GM23248 (cell line): Measurements from ENCODE around the gene B4GALT5. TPM values are rescaled to one million over a fixed set of nuclear protein-coding genes. Genes with fewer than 3 reads are reported as not detected.

Experiments used
- DNase-seq: peaks from one replicate; pipeline ENCODE4 v3.0.0-alpha.2; 2015
- H2AFZ ChIP-seq: fragments of 200-600 bp; sonication (generic); 2 replicates; pipeline ENCODE4 v1.6.1; 2016; ENCODE audit warnings: antibody characterized with exemption
- H3F3A ChIP-seq: fragments of 200-600 bp; sonication (generic); 2 replicates; pipeline ENCODE4 v1.6.1; 2016; ENCODE audit warnings: mild to moderate bottlenecking, antibody characterized with exemption, mixed run types; ENCODE audit not compliant: insufficient read depth
- H3K27ac ChIP-seq: fragments of 200-600 bp; sonication (generic); 2 replicates; pipeline ENCODE4 v1.5.1; 2016; ENCODE audit warnings: mild to moderate bottlenecking
- H3K27me3 ChIP-seq: fragments of 200-600 bp; sonication (generic); replicated peaks from 2 replicates; pipeline ENCODE4 v1.6.1; 2016; ENCODE audit warnings: mild to moderate bottlenecking; ENCODE audit not compliant: insufficient read depth
- H3K36me3 ChIP-seq: fragments of 200-600 bp; sonication (generic); 2 replicates; pipeline ENCODE4 v1.6.1; 2016; ENCODE audit warnings: low read depth, mild to moderate bottlenecking
- H3K4me1 ChIP-seq: fragments of 200-600 bp; sonication (generic); 2 replicates; pipeline ENCODE4 v1.6.1; 2016; ENCODE audit warnings: mild to moderate bottlenecking; ENCODE audit not compliant: insufficient read depth
- H3K4me2 ChIP-seq: fragments of 200-600 bp; sonication (generic); one replicate; pipeline ENCODE4 v1.6.1; 2016; ENCODE audit warnings: mild to moderate bottlenecking; ENCODE audit not compliant: unreplicated experiment
- H3K4me3 ChIP-seq: fragments of 200-600 bp; sonication (generic); 2 replicates; pipeline ENCODE4 v1.5.1; 2016; ENCODE audit warnings: mild to moderate bottlenecking
- H3K79me2 ChIP-seq: fragments of 200-600 bp; sonication (generic); 2 replicates; pipeline ENCODE4 v1.6.1; 2016; ENCODE audit warnings: mild to moderate bottlenecking; ENCODE audit not compliant: insufficient read depth
- H3K9ac ChIP-seq: fragments of 200-600 bp; sonication (generic); 2 replicates; pipeline ENCODE4 v1.6.1; 2016; ENCODE audit warnings: mild to moderate bottlenecking
- H3K9me2 ChIP-seq: fragments of 200-600 bp; sonication (generic); 2 replicates; pipeline ENCODE4 v1.6.1; 2016; ENCODE audit warnings: mixed run types, mild to moderate bottlenecking, moderate library complexity; ENCODE audit not compliant: insufficient read depth
- H3K9me3 ChIP-seq: fragments of 200-600 bp; sonication (generic); one replicate; pipeline ENCODE4 v1.6.1; 2017; ENCODE audit warnings: low read depth
- H4K20me1 ChIP-seq: fragments of 200-600 bp; sonication (generic); 2 replicates; pipeline ENCODE4 v1.6.0; 2016; ENCODE audit not compliant: insufficient read depth
- EZH2 ChIP-seq: fragments of 200-600 bp; sonication (generic); IDR thresholded peaks from 2 replicates; pipeline ENCODE4 v1.6.1; 2018; ENCODE audit warnings: antibody characterized with exemption, mild to moderate bottlenecking; ENCODE audit not compliant: insufficient read depth, poor library complexity, severe bottlenecking
- EZH2phosphoT487 ChIP-seq: fragments of 200-600 bp; sonication (generic); IDR thresholded peaks from 2 replicates; pipeline ENCODE4 v1.6.1; 2018; ENCODE audit warnings: antibody characterized with exemption, moderate library complexity, mild to moderate bottlenecking, low read depth; ENCODE audit not compliant: insufficient read depth
- WGBS, 2 experiments: methylation state at CpG; one replicate each; pipeline ENCODE4 v1.1.6; 2015 to 2017; ENCODE audit warnings: low lambda C conversion rate in 2 of 2, low coverage in 1 of 2; ENCODE audit errors: missing lambda C conversion rate in 2 of 2; 5-methylcytosine and 5-hydroxymethylcytosine counted together
- in situ Hi-C: fragments of 300-500 bp; cut with MboI; formaldehyde crosslinking; loops from 2 replicates; pipeline ENCODE4 v1.15.0; 2020
- polyA plus RNA-seq: library from polyadenylated mRNA; unstranded; fragments of >200 nt; fragmentation: Nextera tagmentation; extraction: Ambion mirVana; gene quantifications from 2 replicates; pipeline ENCODE4 v1.2.1, GENCODE V29; 2016
- total RNA-seq: library from RNA; depleted of rRNA; stranded (reverse); fragments of >200 nt; shearing (Covaris generic); gene quantifications from 2 replicates; pipeline ENCODE4 v1.2.3, GENCODE V29; 2014

The B4GALT5 gene
- total and polyA plus RNA-seq, 2 experiments from 2014 or later, result 4.2 to 16.9 TPM

DNA sequence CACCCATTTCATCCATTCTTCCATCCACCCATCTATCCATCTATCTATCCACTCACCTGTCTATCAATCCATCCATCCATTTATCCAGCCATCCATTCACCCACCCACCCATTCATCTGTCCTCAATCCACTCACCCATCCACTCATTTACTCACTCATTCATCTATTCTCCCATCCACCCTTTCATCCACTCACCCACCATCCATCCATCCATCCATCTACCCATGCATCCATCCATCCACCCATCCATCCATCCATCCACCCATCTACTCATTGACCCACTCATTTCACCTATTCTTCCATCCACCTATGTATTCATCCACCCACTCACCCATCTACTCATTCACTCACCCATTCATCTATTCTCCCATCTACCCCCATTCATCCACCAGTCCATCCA is 121.6 kb downstream of the B4GALT5 start:
- peaks cover 62% of the 10 kb centered on the region for H3K4me1 ChIP-seq
- no peak overlapping the region for H3K4me3 ChIP-seq
- H2AFZ ChIP-seq, result no peak overlapping the region
- no peaks in the 10 kb centered on the region for H4K20me1 ChIP-seq
- H3K36me3 ChIP-seq, result no peaks in the 10 kb centered on the region
- no peak for TF ChIP-seq EZH2phosphoT487
- TF ChIP-seq EZH2, result no peak
- no peak for DNase-seq
- in situ Hi-C loops, result no loop called here
- no peak overlapping the region for H3K4me2 ChIP-seq
- H3K79me2 ChIP-seq, result no peaks in the 10 kb centered on the region
- H3K9me3 ChIP-seq, result no peaks in the 10 kb centered on the region
- H3K27ac ChIP-seq, result no peak overlapping the region
- H3K27me3 ChIP-seq, result no peaks in the 10 kb centered on the region
- no peak overlapping the region for H3K9ac ChIP-seq
- peaks cover 71% of the 10 kb centered on the region for H3F3A ChIP-seq
- no peaks in the 10 kb centered on the region for H3K9me2 ChIP-seq

- TF ChIP-seq EZH2phosphoT487 (no peak), EZH2 (no peak)
- in situ Hi-C loops, result no loop called here
Observed at GRCh38 chr20:49591217-49591865, 122.3 kb downstream of the B4GALT5 start.

DNA sequence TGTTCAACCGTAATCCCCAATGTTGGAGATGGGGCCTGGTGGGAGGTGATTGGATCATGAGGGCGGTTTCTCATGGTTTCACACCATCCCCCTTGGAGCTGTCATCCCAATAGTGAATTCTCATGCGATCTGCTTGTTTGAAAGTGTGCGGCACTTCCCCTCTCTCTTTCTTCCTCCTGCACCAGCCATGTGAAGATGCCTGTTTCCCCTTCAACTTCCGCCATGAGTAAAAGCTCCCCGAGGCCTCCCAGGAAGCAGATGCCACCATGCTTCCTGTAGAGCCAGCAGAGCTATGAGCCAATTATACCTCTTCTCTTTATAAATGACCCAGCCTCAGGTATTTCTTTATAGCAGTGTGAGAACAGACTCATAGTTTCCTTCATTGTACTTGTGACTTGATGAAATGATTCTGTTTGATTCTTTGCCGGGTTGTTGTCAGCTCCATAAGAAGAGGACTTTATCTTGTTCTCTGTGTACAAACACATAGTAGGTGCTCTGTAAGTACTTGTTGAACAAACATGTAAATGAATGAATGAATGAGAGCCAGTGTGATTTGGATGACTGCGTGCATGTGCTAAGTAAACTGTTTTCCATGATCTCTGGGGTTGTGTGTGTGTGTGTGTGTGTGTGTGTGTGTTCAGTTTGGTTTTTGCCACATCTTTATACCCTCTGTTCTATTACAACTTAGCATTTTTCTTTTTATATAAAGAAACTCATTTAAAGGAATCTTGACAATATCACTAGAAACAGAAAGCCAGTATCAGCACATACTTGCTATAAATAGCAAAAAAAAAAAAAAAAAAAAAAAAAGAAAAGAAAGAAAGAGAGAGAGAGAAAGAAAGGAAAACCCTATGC is 123.3 kb downstream of the B4GALT5 start:
- no peak for DNase-seq
- 98 to 100% methylated on average over 8 of the region's 8 CpGs for WGBS, 2 experiments
- peaks cover 80% of the 10 kb centered on the region for H3F3A ChIP-seq
- H3K27me3 ChIP-seq, result no peaks in the 10 kb centered on the region
- H3K4me3 ChIP-seq, result no peak overlapping the region
- H3K36me3 ChIP-seq, result no peaks in the 10 kb centered on the region
- no peaks in the 10 kb centered on the region for H3K9me3 ChIP-seq
- no peak overlapping the region for H2AFZ ChIP-seq
- peaks cover 65% of the 10 kb centered on the region for H3K4me1 ChIP-seq
- H3K4me2 ChIP-seq, result peak overlapping the region; percentile 46
- H3K9ac ChIP-seq, result peak overlapping the region; percentile 61
- H3K9me2 ChIP-seq, result no peaks in the 10 kb centered on the region
- peak overlapping the region; percentile 69 for H3K27ac ChIP-seq
- TF ChIP-seq EZH2 (no peak), EZH2phosphoT487 (no peak)
- no peaks in the 10 kb centered on the region for H3K79me2 ChIP-seq
- H4K20me1 ChIP-seq, result no peaks in the 10 kb centered on the region
- in situ Hi-C loops, result no loop called here

More at GRCh38 chr20:49591217-49591865, 122.3 kb downstream of the B4GALT5 start:
- DNase-seq, result peak; percentile 77
- Histone ChIP-seq H3F3A (peaks cover 79% of the 10 kb centered on the region), H3K4me3 (no peak overlapping the region), H2AFZ (no peak overlapping the region), H3K36me3 (no peaks in the 10 kb centered on the region), H3K4me1 (peaks cover 65% of the 10 kb centered on the region), H3K9me2 (no peaks in the 10 kb centered on the region), H3K4me2 (peak overlapping the region; percentile 46), H3K9ac (peak overlapping the region; percentile 61), H3K27ac (peak overlapping the region; percentile 69), H4K20me1 (no peaks in the 10 kb centered on the region), H3K27me3 (no peaks in the 10 kb centered on the region), H3K79me2 (no peaks in the 10 kb centered on the region), H3K9me3 (no peaks in the 10 kb centered on the region)
- WGBS, 2 experiments, result 50 to 57% methylated on average over 4 of the region's 4 CpGs

- H3K9ac ChIP-seq, result no peak overlapping the region
- in situ Hi-C loops, result no loop called here
- H3K79me2 ChIP-seq, result no peaks in the 10 kb centered on the region
- 96% methylated on average over 6 of the region's 6 CpGs for WGBS, 2 experiments
- H3K4me3 ChIP-seq, result no peak overlapping the region
- H2AFZ ChIP-seq, result no peak overlapping the region
- no peak overlapping the region for H3K27ac ChIP-seq
- H3K36me3 ChIP-seq, result no peaks in the 10 kb centered on the region
- DNase-seq, result no peak
- peaks cover 73% of the 10 kb centered on the region for H3F3A ChIP-seq
- H3K27me3 ChIP-seq, result no peaks in the 10 kb centered on the region
- TF ChIP-seq EZH2phosphoT487, result no peak
- TF ChIP-seq EZH2, result no peak
- H3K4me1 ChIP-seq, result peaks cover 66% of the 10 kb centered on the region
- no peaks in the 10 kb centered on the region for H4K20me1 ChIP-seq
- no peaks in the 10 kb centered on the region for H3K9me3 ChIP-seq
- H3K4me2 ChIP-seq, result no peak overlapping the region
- H3K9me2 ChIP-seq, result no peaks in the 10 kb centered on the region
Observed at GRCh38 chr20:49589747-49590146, 123.9 kb downstream of the B4GALT5 start.
